PC-9 (cell line): ENCODE measurements around the gene TMF1. TPM values are rescaled to one million over a fixed set of nuclear protein-coding genes. Genes with fewer than 3 reads are reported as not detected.

ENCODE experiments used
- BruUV-seq: library from RNA; stranded (reverse); fragments of 400-500 nt; replicated peaks from 2 replicates; lab custom pipeline; 2021; lab: Mats Ljungman, UMichigan
- CTCF ChIA-PET: fragments of 300-600 bp; sonication (Branson Sonifier 250); formaldehyde crosslinking; loops from one replicate; lab custom pipeline; 2022; ENCODE audit warnings: antibody characterized with exemption; lab: Charles Lee
- POLR2A ChIA-PET: fragments of 300-600 bp; sonication (Branson Sonifier 250); formaldehyde crosslinking; loops from one replicate; lab custom pipeline; 2022; ENCODE audit warnings: antibody characterized with exemption; ENCODE audit not compliant: unreplicated experiment; lab: Charles Lee
- DNase-seq, 2 experiments: peaks; one replicate each; pipeline versions ENCODE4 v3.0.0 to v3.0.0-alpha.2; 2015 to 2022; ENCODE audit warnings: mixed read lengths in 1 of 2
- H2AFZ ChIP-seq: fragments of 200-600 bp; sonication (generic); 2 replicates; pipeline ENCODE4 v1.8.1; 2017; ENCODE audit warnings: antibody characterized with exemption
- H3F3A ChIP-seq: fragments of 200-600 bp; sonication (generic); 2 replicates; pipeline ENCODE4 v1.8.1; 2017; ENCODE audit warnings: antibody characterized with exemption, mild to moderate bottlenecking, low read depth; ENCODE audit not compliant: insufficient read depth
- H3K27ac ChIP-seq: fragments of 200-600 bp; sonication (generic); 2 replicates; pipeline ENCODE4 v1.6.1; 2016; ENCODE audit warnings: mixed run types
- H3K27me3 ChIP-seq: fragments of 200-600 bp; sonication (generic); 2 replicates; pipeline ENCODE4 v1.6.1; 2016; ENCODE audit warnings: low read depth, mixed run types; ENCODE audit not compliant: insufficient read depth
- H3K36me3 ChIP-seq: fragments of 200-600 bp; sonication (generic); 2 replicates; pipeline ENCODE4 v1.6.1; 2016; ENCODE audit warnings: low read depth, mixed run types
- H3K4me1 ChIP-seq: fragments of 200-600 bp; sonication (generic); replicated peaks from 2 replicates; pipeline ENCODE4 v1.6.1; 2016; ENCODE audit warnings: mixed run types; ENCODE audit not compliant: insufficient read depth
- H3K4me2 ChIP-seq: fragments of 200-600 bp; sonication (generic); 2 replicates; pipeline ENCODE4 v1.6.1; 2017; ENCODE audit warnings: mixed run types
- H3K4me3 ChIP-seq: fragments of 200-600 bp; sonication (generic); 2 replicates; pipeline ENCODE4 v1.6.1; 2016; ENCODE audit warnings: mixed run types
- H3K79me2 ChIP-seq: fragments of 200-600 bp; sonication (generic); 2 replicates; pipeline ENCODE4 v1.6.1; 2017; ENCODE audit warnings: low read depth, mixed run types
- H3K9me2 ChIP-seq: fragments of 200-600 bp; sonication (generic); 2 replicates; pipeline ENCODE4 v1.8.1; 2017; ENCODE audit warnings: mild to moderate bottlenecking; ENCODE audit not compliant: insufficient read depth
- H3K9me3 ChIP-seq: fragments of 200-600 bp; sonication (generic); 2 replicates; pipeline ENCODE4 v1.8.1; 2016; ENCODE audit warnings: low read depth; ENCODE audit not compliant: insufficient read depth
- H4K20me1 ChIP-seq: fragments of 200-600 bp; sonication (generic); 2 replicates; pipeline ENCODE4 v1.8.1; 2017; ENCODE audit not compliant: insufficient read depth
- EZH2 ChIP-seq: fragments of 200-600 bp; sonication (generic); IDR thresholded peaks from 2 replicates; pipeline ENCODE4 v1.8.0; 2017; ENCODE audit warnings: antibody characterized with exemption, low read depth
- intact Hi-C: fragments of 100-400 bp; cut with micrococcal nuclease; formaldehyde crosslinking; loops from one replicate; pipeline ENCODE4 v1.10.0; 2022; ENCODE audit not compliant: unreplicated experiment
- total RNA-seq: library from RNA; stranded (reverse); gene quantifications from 2 replicates; pipeline ENCODE4 v1.2.3, GENCODE V29; 2021
- TF ChIP-seq, protein P1 (sequence below): fragments of 200-600 bp; sonication (generic); conservative IDR thresholded peaks from 2 replicates; pipeline ENCODE4 v1.6.1; 2017; ENCODE audit warnings: mixed run types, antibody characterized with exemption, mild to moderate bottlenecking, moderate library complexity

The TMF1 gene
- total RNA-seq, 1 experiment from 2014 or later = 35.5 TPM

DNA sequence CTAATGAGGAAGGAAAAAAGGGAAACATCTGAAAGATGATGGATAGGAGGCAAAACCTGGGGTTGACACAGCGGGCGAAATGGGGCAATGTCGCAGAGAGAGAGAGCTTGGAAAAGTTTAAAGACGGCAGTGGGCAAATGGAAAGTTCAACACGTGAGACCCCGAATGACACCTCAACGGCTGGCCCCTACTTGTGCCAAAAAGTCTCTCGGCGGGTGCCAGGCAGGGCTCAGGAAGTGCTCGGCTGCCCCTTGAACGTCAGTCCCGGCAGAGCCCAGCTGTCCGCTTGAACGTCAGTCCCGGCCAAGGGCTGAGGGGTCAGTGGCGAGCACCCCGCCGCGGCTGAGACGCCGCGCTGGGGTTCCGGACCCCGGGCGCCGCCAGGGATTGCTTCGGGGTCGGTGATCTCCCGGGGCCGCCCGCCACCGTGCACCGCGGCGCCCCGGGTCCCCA lies 39.3 kb downstream of the TMF1 start:
- DNase-seq = no peak
- no peaks in the 10 kb centered on the region for H3K36me3 ChIP-seq
- CTCF ChIA-PET = no interaction called here
- H3K4me1 ChIP-seq = peaks cover 11% of the 10 kb centered on the region; the same call in 1 of the 2 replicates
- no peak overlapping the region for H3K27ac ChIP-seq
- H3K4me2 ChIP-seq = peak overlapping the region; percentile 88
- no peaks in the 10 kb centered on the region for H3K27me3 ChIP-seq
- intact Hi-C loops = loop anchor here (10.0 kb wide), 1 partner anchor 852 kb away; no protein-coding TSS in a partner anchor
- no peaks in the 10 kb centered on the region for H3F3A ChIP-seq
- H3K79me2 ChIP-seq = no peaks in the 10 kb centered on the region
- no peaks in the 10 kb centered on the region for H3K9me2 ChIP-seq
- H3K9me3 ChIP-seq = no peaks in the 10 kb centered on the region
- TF ChIP-seq, protein P1, sequence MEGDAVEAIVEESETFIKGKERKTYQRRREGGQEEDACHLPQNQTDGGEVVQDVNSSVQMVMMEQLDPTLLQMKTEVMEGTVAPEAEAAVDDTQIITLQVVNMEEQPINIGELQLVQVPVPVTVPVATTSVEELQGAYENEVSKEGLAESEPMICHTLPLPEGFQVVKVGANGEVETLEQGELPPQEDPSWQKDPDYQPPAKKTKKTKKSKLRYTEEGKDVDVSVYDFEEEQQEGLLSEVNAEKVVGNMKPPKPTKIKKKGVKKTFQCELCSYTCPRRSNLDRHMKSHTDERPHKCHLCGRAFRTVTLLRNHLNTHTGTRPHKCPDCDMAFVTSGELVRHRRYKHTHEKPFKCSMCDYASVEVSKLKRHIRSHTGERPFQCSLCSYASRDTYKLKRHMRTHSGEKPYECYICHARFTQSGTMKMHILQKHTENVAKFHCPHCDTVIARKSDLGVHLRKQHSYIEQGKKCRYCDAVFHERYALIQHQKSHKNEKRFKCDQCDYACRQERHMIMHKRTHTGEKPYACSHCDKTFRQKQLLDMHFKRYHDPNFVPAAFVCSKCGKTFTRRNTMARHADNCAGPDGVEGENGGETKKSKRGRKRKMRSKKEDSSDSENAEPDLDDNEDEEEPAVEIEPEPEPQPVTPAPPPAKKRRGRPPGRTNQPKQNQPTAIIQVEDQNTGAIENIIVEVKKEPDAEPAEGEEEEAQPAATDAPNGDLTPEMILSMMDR = no peak
- TF ChIP-seq EZH2 = no peak
- peak overlapping the region; percentile 71; the same call in 1 of the 2 replicates for H3K4me3 ChIP-seq
- H2AFZ ChIP-seq = no peak overlapping the region
- H4K20me1 ChIP-seq = no peaks in the 10 kb centered on the region
- POLR2A ChIA-PET = interaction anchor here (0.6 kb wide), 2 partner anchors 11 to 40 kb away, joined by 4 to 23 read pairs; partner anchors contain the start of gene TMF1
- no TSS peak for BruUV-seq

DNA sequence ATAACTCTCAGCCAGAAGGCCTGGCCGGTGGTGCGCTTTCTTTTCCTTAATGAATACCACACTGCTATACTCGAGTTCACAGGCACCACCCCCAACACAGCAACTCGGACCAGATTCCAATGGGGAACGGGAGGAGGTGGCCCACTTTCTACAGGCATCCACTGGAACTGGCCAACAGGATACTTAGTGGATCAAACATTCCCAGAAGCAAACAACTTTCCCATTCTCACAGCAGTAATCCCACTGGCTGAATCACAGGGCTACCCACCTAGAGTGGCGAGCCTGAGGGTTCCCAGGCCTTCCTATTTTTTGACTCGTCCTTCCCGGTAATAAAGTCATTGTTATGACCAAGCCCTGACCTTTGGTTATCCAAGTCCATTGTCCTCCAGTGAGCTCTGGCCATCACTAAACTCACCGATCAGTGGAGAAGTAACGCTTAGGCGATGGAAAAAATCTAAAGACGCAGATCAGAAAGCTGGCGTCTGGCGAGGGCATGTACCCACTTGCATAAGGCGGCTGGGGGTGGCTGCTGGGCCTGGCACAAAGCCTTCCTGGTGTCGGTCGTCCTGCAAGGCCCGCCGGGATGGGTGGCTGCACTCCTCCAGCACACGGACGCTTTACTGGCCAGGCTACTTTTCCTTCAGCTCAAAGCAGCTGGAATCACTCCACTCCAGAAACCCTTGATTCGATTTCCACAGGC lies 39.9 kb downstream of the TMF1 start:
- Histone ChIP-seq H3K79me2 (no peaks in the 10 kb centered on the region), H3K9me3 (no peaks in the 10 kb centered on the region), H3K9me2 (no peaks in the 10 kb centered on the region), H3K4me3 (peak overlapping the region; percentile 71; the same call in 1 of the 2 replicates), H3K4me1 (peaks cover 11% of the 10 kb centered on the region; the same call in 1 of the 2 replicates), H4K20me1 (no peaks in the 10 kb centered on the region), H2AFZ (no peak overlapping the region), H3F3A (no peaks in the 10 kb centered on the region), H3K27ac (no peak overlapping the region), H3K36me3 (no peaks in the 10 kb centered on the region), H3K27me3 (no peaks in the 10 kb centered on the region), H3K4me2 (peak overlapping the region; percentile 88)
- TF ChIP-seq EZH2 = no peak
- TF ChIP-seq, protein P1 = no peak
- ChIA-PET CTCF (no interaction called here), POLR2A (interaction anchor here (0.6 kb wide), 2 partner anchors 12 to 40 kb away, joined by 4 to 23 read pairs; partner anchors contain the start of gene TMF1)
- intact Hi-C loops = loop anchor here (10.0 kb wide), 1 partner anchor 853 kb away; no protein-coding TSS in a partner anchor
- no peak for DNase-seq
- BruUV-seq = TSS peak; percentile 31

DNA sequence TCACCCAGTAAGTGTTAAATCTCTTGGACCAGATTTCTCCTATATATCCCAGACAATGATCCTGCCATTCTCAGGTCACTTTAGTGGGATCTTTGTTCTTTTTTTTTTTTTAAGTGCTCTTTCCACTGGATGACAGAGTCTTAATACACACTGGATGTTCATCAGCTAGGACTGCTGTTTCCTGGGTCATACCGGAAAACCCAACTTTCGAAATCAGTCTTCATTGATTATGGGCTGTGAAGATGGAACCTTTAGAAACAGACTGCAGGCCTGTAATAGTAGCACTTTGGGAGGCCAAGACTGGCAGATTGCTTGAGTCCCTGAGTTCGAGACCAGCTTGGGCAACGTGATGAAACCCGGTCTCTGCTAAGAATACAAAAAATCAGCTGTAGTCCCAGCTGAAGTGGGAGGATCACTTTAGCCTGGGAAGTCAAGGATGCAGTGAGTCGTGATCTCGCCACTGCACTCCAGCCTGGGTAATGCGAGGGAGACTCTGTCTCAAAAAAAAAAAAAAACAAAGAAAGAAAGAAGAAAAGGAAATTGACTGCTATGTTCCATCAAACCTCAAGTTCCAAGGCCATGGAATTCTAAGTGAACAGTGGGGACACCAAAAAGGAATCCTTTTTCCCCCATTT lies 40.9 kb downstream of the TMF1 start:
- H3K27ac ChIP-seq = no peak overlapping the region
- H3K4me3 ChIP-seq = no peak overlapping the region
- peaks cover 11% of the 10 kb centered on the region; the same call in 1 of the 2 replicates for H3K4me1 ChIP-seq
- no peaks in the 10 kb centered on the region for H3K79me2 ChIP-seq
- no peaks in the 10 kb centered on the region for H3K9me3 ChIP-seq
- no peaks in the 10 kb centered on the region for H3F3A ChIP-seq
- H3K27me3 ChIP-seq = no peaks in the 10 kb centered on the region
- no peak overlapping the region for H3K4me2 ChIP-seq
- intact Hi-C loops = loop anchor here (10.0 kb wide), 1 partner anchor 854 kb away; no protein-coding TSS in a partner anchor
- no TSS peak for BruUV-seq
- no peaks in the 10 kb centered on the region for H3K9me2 ChIP-seq
- no peaks in the 10 kb centered on the region for H3K36me3 ChIP-seq
- TF ChIP-seq, protein P1 = no peak
- no peak for TF ChIP-seq EZH2
- H2AFZ ChIP-seq = no peak overlapping the region
- POLR2A ChIA-PET = no interaction called here
- H4K20me1 ChIP-seq = no peaks in the 10 kb centered on the region
- CTCF ChIA-PET = no interaction called here
- no peak for DNase-seq
